GM21367 (cell line): ENCODE results near the gene DOC2B.
"Not testable (repeated sequence)": the region's sequence is repeated elsewhere in the genome, so short reads cannot be mapped to it uniquely, and the experiment has no call there.

ENCODE experiments used
- ATAC-seq: cut with Tn5 transposase; IDR thresholded peaks from one replicate; pipeline ENCODE4 v1.9.1; 2021; ENCODE audit not compliant: unreplicated experiment

Gene DOC2B

DNA sequence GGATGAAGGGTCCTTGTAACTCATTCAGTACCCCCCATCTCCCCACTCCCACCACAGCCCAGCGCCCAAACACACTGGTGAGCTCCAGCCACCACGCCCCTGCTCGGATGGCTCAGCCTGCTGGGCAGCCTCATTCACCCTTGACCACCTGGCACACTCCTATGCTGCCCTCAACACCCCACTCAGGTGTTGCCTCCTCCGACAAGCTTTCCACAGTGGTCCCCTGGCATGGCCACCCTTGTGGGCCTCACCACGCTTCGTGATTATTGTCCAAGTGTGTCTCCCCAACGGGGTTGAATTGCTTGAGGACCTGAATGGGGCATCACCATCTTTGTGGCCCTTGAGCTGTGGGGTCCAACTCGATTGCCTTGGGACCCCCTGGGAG, 12.0 kb upstream of the DOC2B start:
- no peak for ATAC-seq

DNA sequence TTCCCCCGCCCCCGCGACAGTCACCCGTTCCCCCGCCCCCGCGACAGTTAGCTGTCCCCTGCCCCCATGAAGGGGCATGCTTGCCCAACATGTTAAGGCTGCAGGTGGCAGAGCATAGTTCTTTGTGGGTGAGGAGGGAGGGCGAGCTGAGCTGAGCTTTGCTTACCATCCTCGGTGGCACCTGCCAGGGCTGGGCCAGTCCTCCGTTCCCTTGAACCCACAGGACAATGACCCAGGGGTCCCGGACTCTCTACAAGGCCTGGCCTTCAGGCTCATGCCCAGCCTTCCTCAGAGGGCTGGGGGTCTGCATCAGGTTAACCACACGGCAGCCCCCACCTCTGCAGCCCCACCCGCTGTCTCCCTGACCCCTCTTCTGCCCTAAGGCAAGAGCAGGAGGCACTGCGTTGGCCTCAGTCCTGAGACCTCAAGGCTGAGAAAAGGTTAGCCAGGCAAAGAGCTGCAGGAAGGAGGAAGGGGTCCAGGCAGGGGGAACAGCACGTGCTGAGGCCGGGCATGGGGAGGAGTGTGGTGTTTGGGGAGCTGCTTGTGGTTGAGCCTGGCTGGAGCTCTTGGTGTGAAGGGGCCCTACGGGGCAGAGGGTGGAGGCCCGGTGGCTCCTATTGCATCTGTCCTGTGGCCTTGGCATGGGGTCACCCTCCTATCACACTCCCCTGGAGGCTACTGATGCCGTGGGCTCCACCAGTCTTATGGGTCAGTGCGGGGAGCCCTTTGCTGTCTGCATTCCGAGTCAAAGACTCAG, 11.4 kb upstream of the DOC2B start:
- ATAC-seq = no peak

GRCh38 chr17:189444-189843, 8.0 kb upstream of the DOC2B start:
- ATAC-seq = no peak

GRCh38 chr17:187130-187529, 5.7 kb upstream of the DOC2B start:
- ATAC-seq = no peak

GRCh38 chr17:185445-186138, 4.1 kb upstream of the DOC2B start:
- no peak for ATAC-seq

DNA sequence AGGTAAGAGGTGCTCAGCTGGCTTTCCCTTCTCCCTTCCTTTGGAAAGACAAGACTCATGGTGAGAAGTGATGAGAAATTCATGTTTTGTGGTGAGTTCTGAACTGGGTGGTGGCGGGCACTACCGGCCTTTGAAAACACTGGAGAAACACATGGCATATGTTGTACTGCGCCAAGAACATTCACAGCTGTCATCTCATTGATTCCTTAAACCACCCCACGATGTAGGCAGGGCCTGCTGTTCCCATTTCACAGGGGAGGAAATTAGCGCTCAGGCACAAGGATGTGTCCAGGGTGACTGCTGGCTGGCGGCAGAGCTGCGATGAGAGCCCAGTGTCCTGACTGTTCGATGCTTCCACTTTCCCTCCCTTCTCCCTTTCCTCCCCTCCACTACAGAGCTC, 1.6 kb upstream of the DOC2B start:
- no peak for ATAC-seq

DNA sequence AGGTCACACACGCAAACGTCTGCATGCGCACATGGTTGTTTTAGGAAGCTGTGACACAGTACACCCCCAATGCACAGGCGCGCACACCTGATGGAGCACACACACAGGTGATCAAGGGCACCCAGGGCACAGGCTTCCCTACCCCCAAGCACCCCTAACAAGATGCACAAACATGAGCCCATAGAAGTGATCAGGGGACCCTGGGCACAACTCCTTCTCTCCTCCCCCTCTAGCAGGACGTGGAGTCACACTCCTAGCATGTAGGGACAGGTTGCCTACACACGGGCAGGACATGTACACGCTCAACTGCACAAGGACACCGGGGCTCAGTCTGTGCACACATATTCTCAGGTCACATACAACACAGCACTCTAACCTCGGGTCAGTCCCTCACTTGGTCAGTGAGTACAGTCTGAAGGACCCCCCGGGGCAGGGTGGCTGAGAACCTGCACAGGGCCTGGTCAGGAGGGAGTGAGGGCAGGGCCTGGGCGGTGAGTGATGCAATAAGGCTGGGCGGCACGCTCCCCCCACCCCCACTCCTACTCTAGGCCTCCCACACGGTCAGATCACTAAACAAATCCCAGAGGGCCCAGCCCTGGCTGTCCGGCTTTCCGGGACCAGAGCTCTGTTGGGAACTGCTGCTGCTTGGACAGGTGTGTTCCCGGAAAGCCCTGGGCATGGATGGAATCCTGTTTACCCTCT, 751 bp upstream of the DOC2B start:
- no peak for ATAC-seq

DNA sequence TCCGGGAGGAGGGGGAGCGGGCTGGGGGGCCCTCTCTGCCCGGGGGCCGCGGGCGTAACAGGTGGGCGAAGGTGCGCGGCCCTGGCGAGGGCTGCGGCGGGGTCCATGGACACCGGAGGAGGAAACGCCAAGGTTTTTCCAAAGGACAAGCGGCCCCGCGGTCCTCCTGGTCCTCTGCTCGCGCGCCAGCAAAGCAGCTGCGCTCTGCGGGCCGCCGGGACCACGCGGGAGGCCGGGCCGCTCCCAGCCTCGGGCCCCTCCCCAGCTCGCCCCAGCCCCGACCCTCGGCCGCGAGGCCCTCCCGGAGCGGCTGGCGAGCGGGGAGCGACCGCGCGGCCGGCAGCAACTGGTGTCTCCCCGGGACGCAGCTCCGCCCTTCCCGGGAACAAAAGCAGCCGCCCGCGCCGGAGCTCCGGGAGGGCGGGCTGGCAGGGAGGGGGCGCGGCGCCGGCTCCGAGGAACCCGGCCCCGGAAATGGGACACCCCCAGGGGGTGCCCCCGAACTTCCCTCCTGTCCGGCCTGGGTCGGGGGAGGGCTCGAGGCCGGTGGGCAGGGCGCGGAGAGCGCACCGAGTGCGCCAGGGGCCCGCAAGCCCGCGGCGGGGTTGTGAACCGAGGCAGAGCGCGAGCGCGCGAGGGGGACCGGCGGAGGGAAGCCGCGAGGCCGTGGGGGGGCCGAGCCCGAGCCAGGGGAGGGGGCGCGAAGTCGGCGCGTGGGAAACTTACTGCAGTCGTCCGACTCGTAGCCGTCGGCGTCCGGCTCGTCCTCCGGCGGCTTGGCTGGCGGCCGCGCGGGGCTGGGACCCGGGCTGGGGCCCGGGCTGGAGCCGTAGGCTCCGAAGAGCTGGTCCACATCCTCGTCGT, 837 bp downstream of the DOC2B start:
- no peak for ATAC-seq

- ATAC-seq = no peak
Measured at GRCh38 chr17:179781-180380, 1.6 kb downstream of the DOC2B start.

DNA sequence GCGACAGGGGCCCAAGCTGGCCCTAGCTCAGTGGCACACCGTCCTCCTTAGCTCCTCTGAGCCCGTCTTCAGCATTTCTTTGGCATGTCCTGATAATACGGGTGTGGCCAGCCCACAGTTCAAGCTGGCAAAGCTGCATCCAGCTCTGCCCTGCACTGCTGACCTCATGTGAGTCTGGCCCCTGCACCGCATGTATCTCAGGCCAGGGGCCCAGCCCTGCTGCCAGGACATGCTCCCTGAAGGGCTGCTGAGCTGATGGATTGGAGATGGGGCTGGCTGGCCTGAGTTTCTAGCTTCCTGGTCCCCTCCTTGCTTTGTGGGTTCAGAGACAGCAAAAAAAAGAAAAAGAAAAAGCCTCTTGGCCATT, 2.4 kb downstream of the DOC2B start:
- ATAC-seq = no peak

GRCh38 chr17:178292-179065, 3.0 kb downstream of the DOC2B start:
- ATAC-seq = no peak

DNA sequence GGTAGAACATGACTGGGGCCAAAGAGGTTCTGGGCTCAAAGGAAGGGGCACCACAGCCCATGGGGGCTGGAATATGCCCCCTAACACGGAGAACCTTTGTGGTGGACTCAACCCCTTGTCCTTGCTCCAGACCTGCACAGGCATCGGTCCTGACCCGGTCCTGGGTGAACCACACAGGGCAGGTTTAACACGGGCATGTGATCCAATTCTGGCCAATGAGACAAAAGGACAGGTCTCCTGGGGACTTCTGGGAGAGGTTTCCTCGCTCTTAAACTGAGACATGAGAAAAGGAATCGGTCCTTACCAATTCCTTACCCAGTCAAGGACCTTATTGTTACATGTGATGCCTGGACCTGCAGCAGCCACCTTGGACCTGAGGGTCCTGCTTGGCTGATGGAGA, 3.7 kb downstream of the DOC2B start:
- ATAC-seq = no peak

- no peak for ATAC-seq
Measured at GRCh38 chr17:177155-177554, 4.3 kb downstream of the DOC2B start.

- no peak for ATAC-seq
Measured at GRCh38 chr17:173166-173911, 8.1 kb downstream of the DOC2B start.

- ATAC-seq = no peak
Measured at GRCh38 chr17:172401-172800, 9.0 kb downstream of the DOC2B start.

DNA sequence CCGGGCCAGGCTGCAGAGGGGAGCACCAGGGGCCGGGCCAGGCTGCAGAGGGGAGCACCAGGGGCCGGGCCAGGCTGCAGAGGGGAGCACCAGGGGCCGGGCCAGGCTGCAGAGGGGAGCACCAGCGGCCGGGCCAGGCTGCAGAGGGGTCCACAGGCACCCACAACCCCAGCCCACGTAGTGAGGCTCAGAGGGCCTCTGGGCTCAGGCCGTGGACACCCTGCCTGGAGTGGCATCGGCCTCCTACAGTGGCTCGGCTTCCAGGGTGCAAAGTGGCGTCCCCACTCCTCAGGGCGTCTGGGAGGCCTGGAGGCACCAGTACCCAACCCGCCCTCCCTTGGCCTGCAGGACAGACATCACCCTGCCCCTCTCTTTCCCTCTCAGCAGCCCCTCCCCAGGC, 9.6 kb downstream of the DOC2B start:
- no peak for ATAC-seq

DNA sequence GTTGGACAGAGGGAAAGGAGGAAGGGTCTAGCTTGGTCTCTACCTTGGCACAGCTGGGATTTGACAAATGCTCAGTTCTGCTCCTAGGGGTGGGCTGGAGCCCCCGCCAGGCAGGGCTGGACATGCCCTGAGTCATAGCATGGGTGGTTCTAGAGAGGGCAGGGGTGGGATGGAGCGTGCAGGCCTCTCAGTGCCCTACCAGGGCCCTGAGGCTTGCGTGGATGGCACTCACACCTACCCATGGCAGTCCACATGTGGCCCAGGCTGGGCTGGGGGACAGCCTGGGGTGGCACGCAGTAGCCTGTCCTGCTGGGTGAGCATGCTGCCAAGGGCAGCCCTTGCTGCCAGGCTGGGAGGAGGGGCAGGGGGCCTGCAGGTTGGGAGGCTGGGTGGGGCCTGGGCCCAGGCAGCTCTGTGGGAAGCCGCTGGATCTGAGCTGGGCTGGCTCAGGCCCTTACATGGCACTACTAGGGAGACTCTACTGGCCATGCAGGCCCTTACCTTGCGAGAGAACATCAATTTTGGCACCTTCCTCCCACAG, 11.2 kb downstream of the DOC2B start:
- ATAC-seq = no peak

- not testable (repeated sequence) for ATAC-seq
Measured at GRCh38 chr17:168614-169013, 12.8 kb downstream of the DOC2B start.

GRCh38 chr17:165939-166338, 15.5 kb downstream of the DOC2B start:
- ATAC-seq = no peak
